Subcutaneous adipose tissue (tissue), 4 donors: ENCODE results near the gene ASB5. TPM values are rescaled to one million over a fixed set of nuclear protein-coding genes. Genes with fewer than 3 reads are reported as not detected.

Experiments used
- total RNA-seq, 4 donors: library from RNA; depleted of rRNA; stranded (reverse); fragments of >200 nt; gene quantifications; one replicate each; pipeline ENCODE4 v1.1.0, GENCODE V29; 2016
- TF ChIP-seq, protein P1 (sequence below): fragments of 450-650 bp; IDR thresholded peaks from one replicate; pipeline ENCODE4 v1.5.1; 2016; ENCODE audit warnings: low read depth, mild to moderate bottlenecking, control low read depth, antibody characterized with exemption, moderate library complexity

Gene ASB5
- total RNA-seq, 4 donors from 2014 or later, result not detected

DNA sequence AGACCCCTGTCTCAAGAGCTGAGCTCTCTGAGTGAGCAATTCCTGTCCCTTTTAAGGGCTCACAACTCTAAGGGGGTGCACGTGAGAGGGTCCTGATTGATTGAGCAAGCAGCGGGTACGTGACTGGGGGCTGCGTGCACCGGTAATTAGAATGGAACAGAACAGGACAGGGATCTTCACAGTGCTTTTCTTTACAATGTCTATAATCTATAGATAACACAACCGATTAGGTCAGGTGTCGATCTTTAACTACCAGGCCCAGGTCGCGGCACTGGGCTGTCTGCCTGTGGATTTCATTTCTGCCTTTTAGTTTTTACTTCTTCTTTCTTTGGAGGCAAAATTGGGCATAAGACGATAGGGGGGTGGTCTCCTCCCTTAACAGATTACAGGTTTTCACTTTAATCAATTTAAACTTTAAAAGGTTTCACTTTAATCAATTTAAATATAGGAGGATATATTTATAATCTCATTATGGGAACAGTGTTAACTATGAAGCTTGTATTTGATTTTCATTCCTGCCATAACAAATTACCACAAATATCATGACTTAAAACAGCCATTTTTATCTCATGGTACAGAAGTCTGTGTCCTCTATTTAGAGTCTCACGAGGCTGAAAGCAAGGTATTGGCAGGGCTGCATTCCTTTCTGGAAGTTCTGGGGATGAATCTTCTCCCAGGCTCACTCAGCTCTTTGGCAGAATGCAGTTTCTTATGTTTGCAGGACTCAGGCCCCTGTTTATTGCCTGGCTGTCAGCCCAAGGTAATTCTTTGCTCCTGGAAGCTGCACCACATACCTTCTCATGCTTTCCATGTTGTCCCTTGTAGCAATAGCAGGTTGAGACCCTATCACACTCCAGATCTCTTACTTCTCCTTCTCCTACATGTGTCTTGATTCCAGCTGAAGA is 78.9 kb downstream of the ASB5 start:
- TF ChIP-seq, protein P1, sequence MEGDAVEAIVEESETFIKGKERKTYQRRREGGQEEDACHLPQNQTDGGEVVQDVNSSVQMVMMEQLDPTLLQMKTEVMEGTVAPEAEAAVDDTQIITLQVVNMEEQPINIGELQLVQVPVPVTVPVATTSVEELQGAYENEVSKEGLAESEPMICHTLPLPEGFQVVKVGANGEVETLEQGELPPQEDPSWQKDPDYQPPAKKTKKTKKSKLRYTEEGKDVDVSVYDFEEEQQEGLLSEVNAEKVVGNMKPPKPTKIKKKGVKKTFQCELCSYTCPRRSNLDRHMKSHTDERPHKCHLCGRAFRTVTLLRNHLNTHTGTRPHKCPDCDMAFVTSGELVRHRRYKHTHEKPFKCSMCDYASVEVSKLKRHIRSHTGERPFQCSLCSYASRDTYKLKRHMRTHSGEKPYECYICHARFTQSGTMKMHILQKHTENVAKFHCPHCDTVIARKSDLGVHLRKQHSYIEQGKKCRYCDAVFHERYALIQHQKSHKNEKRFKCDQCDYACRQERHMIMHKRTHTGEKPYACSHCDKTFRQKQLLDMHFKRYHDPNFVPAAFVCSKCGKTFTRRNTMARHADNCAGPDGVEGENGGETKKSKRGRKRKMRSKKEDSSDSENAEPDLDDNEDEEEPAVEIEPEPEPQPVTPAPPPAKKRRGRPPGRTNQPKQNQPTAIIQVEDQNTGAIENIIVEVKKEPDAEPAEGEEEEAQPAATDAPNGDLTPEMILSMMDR, result no peak

DNA sequence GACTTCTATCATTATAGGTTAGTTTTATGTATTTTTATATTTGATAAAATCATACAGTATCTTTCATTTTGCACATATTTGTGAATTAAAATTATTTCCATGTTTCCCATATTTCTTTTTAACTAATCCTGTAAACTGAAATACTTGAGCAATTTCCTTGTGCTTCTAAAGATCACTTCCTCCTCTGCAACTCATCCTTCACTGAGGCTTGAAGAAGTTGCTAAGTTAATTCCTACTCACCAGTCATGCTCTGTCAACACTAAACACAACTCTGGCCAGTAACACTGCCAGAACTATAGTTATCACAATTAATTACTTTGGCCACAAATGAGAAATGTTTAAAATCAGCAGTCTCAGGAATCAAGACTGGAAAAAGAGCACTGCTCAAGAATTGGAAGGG is 80.4 kb downstream of the ASB5 start:
- TF ChIP-seq, protein P1, result no peak

- TF ChIP-seq, protein P1, result no peak
These were observed 81.4 kb downstream of the ASB5 start for GRCh38 chr4:176187624-176188023.

GRCh38 chr4:176186671-176187395 is 82.2 kb downstream of the ASB5 start:
- TF ChIP-seq, protein P1, result no peak

- TF ChIP-seq, protein P1, result no peak
These were observed 83.0 kb downstream of the ASB5 start for GRCh38 chr4:176186067-176186466.

DNA sequence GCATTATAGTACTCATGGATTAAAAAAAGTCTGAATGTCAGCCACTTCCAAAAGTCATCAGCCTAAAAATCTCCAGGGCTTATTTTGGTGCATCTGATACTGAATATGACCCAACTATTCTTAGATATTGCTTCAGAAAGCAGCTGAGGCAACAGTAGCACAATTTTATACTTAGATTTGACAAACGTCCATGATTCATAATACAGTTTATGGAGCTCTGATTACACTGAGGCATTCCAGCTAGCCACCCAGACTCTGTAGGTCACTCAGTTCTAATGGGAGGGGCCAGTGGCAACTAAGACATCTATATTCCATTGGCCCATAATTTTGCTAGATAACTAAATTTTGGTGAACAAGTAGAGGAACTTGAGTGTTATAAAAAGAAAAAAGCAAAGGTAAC is 84.0 kb downstream of the ASB5 start:
- TF ChIP-seq, protein P1, result no peak

Other genes starting within 250 kb of the ASB5 start
- gene WDR17, start 203.4 kb downstream of the ASB5 start, total RNA-seq, result 1 to 10 TPM; 1.3 to 4.8 (median 2.0) TPM
- gene SPATA4, start 73.6 kb downstream of the ASB5 start, total RNA-seq, result under 1 TPM in 1 of 4 donors, not detected in 3; 0.17 TPM
- gene SPCS3, start 50.7 kb upstream of the ASB5 start, total RNA-seq, result 100 to 1,000 TPM in 1 of 4 donors, 10 to 100 TPM in 3; 47.3 to 102 (median 59.9) TPM